HG02885 (cell line): ENCODE measurements around the gene TTLL11.

Experiments
- ATAC-seq: cut with Tn5 transposase; IDR thresholded peaks from one replicate; pipeline ENCODE4 v1.9.1; 2021; ENCODE audit warnings: mild to moderate bottlenecking; ENCODE audit not compliant: unreplicated experiment, poor library complexity

The TTLL11 gene

DNA sequence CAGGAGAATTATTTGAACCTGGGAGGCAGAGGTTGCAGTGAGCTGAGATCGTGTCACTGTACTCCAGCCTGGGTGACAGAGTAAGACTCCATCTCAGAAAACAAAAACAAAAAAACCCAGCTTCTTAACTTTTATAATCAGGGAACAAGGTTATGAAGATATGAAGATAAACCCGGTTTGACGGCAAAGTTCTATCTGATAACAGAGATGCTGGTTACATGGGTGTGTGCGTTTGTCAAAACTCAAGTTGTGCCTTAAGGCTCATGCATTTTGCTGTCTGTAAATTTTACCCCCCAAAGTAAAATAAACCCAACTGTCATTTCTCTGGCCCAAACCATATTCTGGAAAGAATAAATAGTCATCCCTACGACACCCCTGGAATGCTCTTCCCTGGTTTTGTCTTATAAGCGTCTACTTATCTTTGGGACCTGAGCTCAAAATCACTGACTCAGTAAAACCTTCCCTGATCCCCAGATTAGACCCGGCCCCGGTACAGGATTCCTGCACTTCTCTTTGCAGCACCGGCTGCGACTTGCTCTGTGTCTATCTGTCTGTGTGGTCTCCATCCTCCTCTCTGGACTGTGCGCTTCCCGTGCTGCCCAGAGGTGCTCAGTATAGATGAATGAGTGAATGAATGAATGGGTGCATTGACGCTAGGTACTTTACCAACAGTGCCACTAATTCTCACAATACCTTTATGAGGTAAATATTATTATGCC lies 269.5 kb downstream of the TTLL11 start:
- ATAC-seq, result no peak

DNA sequence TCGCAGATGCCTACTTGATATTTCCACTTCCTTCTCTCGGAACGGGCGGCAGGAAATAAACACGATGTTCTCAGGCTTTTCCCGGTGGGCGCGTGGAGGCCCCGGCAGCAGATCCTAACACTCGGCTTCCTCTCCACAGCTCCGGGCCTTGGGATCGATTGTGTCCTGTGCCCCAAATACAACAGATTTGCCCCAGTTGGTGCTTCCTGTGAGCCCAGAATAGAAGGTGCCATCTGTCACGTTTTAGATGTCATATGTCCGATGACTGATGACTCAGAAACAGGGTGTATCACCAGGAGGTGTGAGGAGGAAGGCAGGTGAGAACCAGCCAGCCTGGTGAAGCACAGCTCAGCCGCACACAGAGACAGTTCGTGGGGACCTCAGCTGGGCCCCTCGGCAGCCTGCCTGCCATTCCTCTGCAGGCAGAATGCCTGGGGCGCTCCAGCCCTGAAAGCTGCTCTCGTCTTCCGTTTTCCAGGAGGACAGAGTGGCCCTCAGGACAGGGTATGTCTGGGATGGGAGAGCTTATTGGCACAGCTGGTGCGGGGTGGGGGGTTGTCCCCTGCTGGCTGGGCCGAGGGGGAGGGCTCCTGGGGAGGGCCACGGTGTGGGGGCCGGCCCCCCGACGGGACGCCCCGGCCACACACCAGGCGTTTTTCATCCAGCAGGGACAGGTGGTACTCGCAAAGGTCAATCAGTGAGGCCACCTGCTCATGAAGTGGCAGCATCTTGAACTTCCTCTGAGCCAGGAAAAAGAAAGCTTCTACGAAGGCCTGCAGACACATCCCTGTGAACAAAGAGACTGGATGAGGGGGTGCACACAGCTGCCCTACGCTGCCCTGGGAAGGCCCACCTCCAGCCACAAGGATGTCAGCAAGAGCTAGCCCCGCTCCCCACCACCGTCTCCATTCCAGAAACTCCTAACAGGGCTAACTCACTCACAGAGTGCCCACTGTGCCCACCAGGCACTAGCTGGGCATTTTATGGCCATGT lies 270.7 kb downstream of the TTLL11 start:
- ATAC-seq, result no peak

DNA sequence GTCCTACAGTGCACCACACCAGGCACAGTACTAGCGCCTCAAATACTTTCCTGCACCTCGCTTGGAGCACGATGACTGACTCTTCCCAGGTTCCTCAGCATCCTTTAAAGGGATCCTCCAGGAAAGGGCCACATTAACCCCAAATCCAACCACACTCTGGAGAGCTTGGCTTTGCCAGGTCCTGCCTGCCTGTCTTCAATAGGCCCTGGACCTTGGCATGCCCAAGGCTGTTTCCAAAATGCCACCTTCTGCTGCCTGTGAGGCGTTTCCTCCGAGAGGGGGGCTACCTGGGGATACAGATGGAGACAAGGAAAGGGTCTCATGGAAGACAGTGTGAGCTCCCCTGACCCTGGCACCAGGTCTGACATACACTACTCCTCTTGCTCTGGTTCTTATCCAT lies 271.8 kb downstream of the TTLL11 start:
- ATAC-seq, result no peak

DNA sequence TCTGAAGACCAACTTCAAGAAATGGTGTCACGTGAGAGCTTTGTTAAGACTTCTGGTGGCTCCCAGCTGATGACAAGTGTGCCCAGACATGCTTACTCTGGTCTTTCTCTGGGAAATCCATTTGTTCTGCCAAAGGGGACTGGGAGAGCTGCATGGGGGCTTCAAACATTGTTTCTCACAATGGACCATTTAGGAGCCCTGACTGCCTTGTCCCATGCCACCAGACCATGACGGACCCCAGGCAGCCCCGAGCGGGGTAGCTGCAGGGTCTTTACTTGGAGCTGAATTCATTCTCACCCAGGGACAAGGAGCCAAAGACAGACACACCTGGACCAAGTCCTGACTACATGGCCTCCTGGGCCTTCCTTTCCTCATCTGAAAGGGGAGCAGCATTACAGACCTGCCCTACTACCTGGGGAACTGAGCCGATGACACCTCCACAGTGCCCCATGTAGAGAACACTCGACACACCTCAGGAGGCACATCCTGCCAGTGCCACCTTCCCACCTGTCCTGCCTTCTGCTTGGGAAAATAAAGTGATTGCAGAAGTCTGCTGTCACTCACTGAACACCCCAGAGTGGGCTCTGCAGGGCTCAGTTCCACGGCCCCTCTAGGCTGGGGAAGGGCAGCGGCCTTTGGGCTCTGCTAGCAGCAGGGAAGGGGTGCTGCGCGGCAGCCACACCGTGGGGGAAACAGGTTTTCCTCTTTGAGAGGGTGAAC lies 272.7 kb downstream of the TTLL11 start:
- no peak for ATAC-seq

DNA sequence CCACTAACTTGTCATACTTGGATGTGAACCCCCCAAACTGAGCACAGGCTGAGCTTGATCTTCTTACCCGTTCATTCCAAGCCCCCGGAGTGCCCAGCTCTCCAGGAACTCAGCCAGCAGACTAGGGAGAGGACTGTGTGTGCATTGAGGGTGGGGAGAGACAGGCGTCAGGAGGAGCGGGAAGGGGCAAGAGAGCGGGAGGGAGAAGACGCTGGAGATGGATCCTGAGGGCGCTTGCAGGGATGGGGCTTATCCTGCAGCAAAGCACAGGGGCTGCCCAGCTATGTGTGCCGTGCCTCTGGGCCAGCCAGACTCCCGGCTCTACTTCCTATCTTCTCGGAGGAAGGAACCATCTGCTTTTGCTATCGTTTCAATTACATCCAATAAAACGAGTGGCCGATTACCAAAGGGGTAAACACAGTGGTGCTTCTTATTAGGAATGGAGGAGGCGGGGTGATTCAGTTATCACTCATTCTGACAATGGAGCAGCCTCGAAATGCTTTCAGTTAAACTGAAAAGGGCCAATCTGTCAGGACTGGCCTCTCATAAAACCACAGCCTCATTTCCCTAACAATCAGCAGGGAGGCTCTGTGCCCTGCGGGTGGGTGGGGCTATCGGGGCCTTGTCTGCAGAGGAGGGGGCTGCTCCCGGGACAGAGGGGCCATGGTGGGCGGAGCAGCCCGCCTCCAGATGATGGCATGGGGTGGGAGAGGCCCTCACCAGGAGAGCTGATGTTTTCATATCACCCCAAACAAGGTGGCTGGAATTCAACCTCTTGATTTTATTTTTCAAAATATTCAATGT lies 273.5 kb downstream of the TTLL11 start:
- ATAC-seq, result no peak

DNA sequence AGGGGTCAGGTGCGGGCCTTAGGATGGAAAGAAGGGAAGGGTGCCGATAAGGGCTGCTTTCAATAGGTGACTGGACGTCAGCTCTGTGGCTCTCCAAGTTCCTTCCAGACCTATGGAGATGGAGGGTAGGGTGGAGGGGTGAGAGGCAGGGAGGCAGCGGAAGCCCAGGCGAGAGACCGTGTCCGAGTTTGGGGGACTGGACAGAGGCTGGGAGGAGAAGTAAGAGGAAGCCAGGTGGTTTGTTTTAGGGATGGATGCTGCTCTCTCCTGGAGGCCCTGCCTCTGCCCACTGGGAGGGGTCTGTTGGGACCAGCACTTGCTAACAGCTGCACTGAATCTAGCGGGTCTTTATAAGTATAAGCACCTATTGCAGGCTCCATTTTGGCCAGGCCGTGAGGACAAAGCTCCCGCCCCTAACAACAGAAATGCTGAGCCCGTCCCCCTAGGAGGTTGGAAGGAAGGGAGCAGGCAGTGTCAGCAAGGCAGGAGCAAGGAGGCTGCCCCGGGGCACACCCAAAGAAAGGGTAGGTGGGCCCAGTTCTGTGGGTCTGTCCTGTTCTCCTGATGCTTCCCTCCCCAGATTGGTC lies 274.2 kb downstream of the TTLL11 start:
- no peak for ATAC-seq

DNA sequence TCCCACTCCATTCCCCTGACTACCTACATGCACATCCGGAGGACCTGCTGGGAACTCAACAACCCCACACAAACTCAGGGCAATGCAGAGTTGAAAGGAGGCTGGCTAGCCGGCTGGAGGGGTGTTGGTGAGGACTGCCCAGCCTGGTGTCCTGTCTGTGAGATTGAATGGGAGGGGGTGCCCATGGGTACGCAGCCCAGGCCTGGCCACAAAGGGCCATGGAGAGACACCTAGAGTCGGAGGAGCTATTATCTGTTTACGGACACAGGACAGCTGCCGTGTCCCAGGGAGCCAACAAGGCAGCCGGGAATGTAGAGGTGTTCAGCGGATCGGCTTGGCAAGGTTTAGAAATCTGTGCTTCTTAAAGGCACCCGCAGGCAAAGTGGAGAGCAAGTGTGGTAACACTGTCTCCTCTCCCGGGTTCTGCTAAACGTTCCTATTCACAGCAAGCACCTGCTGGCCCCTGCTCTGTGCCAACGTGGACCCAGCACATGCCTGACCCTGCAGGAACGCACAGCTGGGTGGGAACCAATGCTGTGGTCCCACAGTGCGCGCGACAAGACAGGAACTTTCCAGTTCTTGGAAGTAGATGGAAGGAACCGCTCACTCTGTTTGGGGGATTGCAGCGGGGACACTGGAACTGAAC lies 275.0 kb downstream of the TTLL11 start:
- ATAC-seq, result no peak

DNA sequence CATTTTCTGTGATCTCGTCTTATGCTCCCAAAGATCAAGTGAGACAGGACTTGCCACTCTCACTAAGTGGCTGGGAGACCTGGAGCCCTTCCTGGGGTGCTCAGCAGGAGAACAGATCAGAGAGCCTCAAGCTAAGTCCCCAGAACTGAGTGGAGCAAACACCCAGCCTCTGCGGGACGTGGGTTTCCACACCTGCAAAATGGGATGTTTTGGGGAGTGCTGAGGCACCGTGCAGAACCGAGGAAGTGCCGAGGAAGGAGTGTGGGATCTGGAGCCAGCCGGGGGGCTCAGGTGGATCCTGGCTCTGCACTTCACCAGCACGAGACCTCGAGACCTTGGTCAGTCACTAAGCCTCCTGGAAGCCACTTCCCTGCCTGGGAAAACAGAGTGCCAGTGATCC lies 275.6 kb downstream of the TTLL11 start:
- ATAC-seq, result no peak

DNA sequence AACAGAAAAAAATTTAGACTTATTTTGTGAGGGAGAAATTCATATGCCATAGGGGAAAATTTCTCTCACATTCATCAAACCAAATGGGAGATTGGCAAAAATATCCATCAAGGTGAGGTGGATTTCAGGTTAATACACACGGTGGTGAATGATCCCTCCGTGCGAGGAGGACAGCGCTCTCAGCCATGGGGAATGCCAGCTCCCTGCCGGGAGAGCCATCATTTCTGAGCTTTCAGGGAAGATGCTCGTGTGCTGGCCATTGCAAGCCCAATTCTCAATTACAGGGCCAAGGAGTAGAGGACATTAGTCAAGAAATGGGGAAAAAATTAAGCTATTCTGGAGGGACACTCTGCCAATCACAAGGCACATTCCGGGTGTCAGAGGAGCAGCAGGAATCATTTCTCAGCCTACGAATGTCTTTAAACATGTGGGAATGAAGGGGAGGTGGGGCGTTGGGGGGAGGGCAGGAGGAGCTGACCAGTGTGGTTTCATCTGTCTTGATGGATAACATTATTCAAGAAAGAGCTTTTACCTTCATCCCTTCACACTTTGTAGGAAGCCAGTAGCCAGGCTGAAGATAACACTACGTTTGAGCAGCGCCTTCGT lies 276.2 kb downstream of the TTLL11 start:
- ATAC-seq, result no peak

DNA sequence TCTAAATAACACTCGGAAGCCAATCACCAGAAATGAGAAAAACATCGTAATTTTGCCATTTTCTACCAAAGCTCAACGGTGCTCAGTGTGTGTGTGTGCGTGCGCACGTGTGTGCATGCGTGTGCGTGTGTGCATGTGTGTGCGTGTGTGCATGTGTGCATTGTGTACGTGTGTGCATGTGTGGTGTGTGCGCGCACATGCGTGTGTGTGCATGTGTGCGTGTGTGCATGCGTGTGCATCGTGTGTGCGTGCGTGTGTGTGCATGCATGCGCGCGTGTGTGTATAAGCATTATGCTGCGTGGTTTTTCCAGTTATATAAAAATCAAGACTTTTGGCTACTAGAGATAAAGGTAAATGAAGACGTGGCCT lies 276.7 kb downstream of the TTLL11 start:
- no peak for ATAC-seq

DNA sequence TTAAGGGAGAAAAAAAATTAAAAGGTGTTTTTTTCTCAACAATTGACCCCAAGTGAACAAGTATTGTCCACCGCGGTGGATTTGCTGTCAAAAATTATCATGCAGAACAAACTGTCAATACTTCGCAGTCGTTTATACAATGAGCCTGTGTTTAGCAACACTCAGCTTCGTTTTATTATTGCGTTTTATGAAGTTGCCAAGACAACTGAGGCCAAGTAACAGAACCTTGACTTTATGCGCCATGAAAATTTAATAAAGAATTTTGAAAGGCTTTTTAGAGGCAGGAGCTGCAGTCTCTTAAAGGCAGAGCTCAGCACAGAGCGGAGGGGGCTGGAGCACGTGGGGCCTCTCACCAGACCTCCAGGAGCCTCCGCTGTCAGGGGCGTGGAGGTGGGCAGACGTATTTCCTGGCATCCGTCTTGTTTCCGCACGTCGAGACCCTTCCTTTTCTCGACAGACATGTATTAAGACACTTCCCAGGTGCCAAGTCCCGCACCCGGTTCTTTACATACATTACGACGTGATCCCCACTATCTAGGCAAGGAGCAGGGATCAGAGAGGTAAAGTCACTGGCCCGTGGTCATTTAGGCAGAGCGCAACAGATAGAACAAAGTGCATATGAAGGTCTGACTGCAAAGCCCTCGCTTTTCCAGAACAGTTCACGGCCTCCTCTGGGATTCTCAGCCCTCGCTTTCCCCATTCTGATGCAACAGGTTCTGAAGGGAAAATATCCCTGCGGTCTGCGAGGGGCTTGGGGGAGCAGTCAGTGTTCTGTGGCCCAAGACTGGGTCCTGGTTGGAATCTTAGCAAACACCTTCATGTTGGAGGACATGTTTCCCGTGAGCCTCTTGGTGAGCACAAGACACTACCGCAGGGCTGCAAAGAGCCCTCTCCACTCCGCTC lies 277.3 kb downstream of the TTLL11 start:
- ATAC-seq, result no peak

DNA sequence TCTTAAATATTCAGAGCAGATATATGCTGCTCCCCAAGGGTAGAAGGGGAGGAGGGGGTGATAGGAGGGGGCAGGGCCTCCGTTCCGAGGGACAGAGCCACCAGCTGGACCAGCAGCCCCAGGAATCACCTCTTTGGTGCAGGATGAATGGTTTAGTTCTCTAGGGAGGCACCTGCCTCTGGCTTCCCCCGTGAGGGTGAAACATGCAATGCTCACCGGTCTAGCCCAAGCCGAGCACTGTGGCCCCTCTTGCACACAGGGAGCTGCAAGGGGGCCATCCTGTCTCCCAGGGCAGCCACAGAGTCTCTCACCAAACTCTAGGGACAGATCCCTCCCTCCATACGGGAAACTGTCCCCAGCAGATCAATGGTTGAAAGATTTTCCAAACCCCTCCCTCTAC lies 278.0 kb downstream of the TTLL11 start:
- no peak for ATAC-seq

DNA sequence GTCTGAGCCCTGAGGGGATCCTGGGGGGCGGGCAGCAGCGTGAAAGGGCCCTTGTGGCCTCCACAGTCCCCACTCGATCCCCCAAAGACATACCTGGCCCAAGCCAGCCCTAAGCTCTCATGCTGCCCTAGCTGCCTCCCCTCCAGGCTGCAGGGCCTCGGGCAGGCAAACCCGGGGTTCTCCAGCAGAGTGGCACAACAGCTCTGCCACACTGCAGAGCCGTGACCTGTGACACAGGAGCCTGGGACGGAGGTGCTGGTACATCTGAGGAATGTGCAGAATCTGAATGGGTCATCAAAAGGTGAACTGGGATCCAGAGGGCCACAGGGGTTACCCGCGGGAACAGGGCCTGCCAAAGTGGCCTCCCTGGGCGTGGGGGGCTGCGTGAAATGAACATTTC lies 278.5 kb downstream of the TTLL11 start:
- ATAC-seq, result no peak

DNA sequence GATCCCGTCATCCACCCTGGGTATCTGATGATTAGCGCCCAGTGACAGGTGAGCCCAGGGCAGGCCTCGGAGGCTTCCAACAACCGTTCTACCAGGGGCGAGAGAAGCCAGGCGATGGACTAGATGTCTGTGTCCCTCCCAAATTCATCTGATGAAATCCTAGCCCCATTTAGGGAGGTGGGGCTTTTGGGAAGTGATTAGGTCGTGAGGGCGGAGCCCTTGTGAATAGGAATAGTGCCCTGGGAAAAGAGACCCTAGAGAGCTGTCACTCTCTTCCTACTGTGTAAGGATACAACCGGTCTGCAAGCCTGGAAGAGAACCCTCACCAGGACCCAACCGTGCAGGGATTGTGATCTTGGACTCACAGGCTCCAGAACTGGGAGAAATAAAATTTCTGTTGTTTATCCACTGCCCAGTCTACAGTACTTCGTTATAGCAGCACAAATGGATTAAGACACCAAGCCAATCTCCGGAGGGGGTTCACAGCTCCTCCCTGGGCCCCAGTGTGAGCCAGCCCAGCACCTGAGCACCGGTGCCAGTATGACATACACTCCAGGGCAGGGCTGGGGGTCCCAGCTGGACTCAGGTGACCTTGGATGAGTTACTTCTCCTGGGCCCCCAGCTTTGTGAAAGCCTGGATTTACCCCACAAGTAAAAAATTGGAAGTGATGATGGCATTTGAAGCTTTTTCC lies 279.4 kb downstream of the TTLL11 start:
- no peak for ATAC-seq

DNA sequence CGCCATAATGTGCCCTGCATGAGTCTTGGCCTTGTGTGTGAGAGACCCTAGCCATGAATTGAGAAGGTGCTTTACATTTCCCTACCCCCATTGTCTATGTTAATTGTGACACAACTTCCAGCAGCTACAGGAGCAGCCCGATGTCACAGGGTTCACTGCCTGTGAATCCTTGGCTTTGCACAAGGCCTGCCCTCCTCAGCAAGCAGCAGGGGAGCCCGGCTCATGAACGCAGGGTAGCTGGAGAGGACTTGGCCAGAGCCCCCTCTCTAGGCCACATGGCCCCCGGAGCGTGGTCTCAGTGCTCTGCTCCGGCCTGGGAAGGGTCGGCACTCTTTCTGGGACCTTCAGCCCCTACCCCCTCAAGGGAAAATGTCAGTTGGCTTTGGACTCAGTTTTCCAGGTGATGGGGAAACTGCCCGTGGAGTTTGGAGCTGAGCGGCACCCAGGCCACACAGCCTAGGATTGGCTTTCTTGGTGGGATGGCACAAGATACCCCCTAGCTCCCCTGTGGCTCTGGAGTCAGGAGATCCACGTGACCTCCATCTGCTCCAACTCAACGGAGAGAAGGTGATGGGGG lies 280.9 kb downstream of the TTLL11 start:
- no peak for ATAC-seq

DNA sequence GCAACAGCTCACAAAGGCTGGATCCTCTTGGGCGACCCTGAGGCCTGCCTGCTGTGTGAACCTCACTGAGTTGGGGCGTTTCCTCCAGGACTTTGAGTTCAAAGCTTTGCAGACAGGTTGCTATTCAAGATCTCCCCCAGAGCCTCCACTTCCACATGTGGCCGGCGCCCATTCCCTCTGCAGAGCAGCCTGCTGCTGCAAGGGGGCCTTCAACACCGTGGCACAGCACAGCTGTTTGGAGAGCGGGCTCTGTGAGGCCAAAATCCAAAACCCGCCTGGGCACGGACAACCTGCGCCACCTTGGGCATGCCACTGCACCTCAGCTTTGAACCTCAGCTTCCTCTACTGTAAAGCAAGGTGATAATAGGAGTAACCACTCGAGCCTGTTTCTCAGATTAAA lies 281.4 kb downstream of the TTLL11 start:
- no peak for ATAC-seq

DNA sequence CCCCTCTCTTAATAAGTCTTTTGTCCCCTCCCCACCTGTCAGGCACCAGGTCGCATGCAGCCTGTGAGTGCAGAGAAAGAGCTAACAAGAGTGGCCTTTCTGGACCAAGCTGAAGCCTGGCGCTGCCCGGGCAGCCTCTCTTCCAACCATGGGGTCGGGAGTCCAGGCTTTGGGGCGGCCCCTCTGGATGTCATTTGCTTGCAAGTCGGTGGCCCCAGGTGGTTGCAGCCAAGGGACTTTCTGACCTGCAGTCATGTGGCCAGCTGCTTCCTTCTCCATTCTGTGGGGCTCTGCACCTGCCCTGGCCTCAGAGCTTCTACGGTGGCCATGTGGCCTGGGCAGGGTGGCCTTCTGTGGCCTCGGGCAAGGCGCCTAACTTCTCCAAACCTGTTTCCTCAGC lies 282.0 kb downstream of the TTLL11 start:
- no peak for ATAC-seq
